Endothelial cell of umbilical vein (primary cell): ENCODE data around the gene ABCG4. TPM values are rescaled to one million over a fixed set of nuclear protein-coding genes. Genes with fewer than 3 reads are reported as not detected.

Source experiments
- BruUV-seq: library from RNA; stranded (reverse); fragments of 400-500 nt; replicated peaks from 2 replicates; lab custom pipeline; 2021; lab: Mats Ljungman, UMichigan
- CTCF ChIA-PET: fragments of 300-600, 350-600 bp; sonication (Branson Sonifier 250); formaldehyde crosslinking; loops from one replicate; lab custom pipeline; 2021; ENCODE audit warnings: antibody characterized with exemption, inconsistent platforms; lab: Charles Lee
- POLR2A ChIA-PET: fragments of 300-600, 350-600 bp; sonication (Branson Sonifier 250); formaldehyde crosslinking; loops from one replicate; lab custom pipeline; 2021; ENCODE audit warnings: antibody characterized with exemption, inconsistent platforms; lab: Charles Lee
- DNase-seq: peaks from one replicate; pipeline ENCODE4 v3.0.0-alpha.2; 2011; ENCODE audit warnings: low read depth, low spot score
- FAIRE-seq: peaks from 2 replicates; lab custom pipeline; 2011; peaks lifted over from hg19 to GRCh38; lab: Jason Lieb, UNC
- H2AFZ ChIP-seq: 2 replicates; pipeline ENCODE4 v1.6.0; 2012; ENCODE audit warnings: low read depth, low read length, control low read depth, inconsistent platforms
- H3K27ac ChIP-seq: 2 replicates; pipeline ENCODE4 v1.5.1; 2011; ENCODE audit warnings: low read depth, mild to moderate bottlenecking, control low read depth, low read length, moderate library complexity; ENCODE audit not compliant: insufficient read depth
- H3K27me3 ChIP-seq, 2 experiments: 2 replicates each; pipeline versions ENCODE4 v1.6.0 to v1.6.1; 2011; ENCODE audit warnings: low read length in 2 of 2, mixed read lengths in 1 of 2; ENCODE audit not compliant: control insufficient read depth in 2 of 2, insufficient read depth in 2 of 2
- H3K36me3 ChIP-seq, 2 experiments: 2 replicates in 1 of 2; 3 replicates in 1 of 2; pipeline ENCODE4 v1.5.1; 2011; ENCODE audit warnings: low read length in 2 of 2, mild to moderate bottlenecking in 1 of 2, moderate library complexity in 1 of 2; ENCODE audit not compliant: control insufficient read depth in 2 of 2, insufficient read depth in 2 of 2; ENCODE audit errors: extremely low read depth in 1 of 2
- H3K4me1 ChIP-seq: 3 replicates; pipeline ENCODE4 v1.5.1; 2011; ENCODE audit warnings: mild to moderate bottlenecking, low read length; ENCODE audit not compliant: control insufficient read depth, insufficient read depth; ENCODE audit errors: extremely low read depth
- H3K4me2 ChIP-seq: 2 replicates; pipeline ENCODE4 v1.6.1; 2011; ENCODE audit warnings: low read length, control low read depth, mixed read lengths; ENCODE audit not compliant: insufficient read depth
- H3K4me3 ChIP-seq, 3 experiments: fragments of 200-600 bp in 1 of 3; sonication (generic), shearing (Covaris generic) in 1 of 3; replicated peaks in 1 of 3; 2 replicates each; pipeline ENCODE4 v1.5.1; 2011 to 2016; ENCODE audit warnings: control low read depth in 3 of 3, low read length in 3 of 3, mild to moderate bottlenecking in 2 of 3, inconsistent platforms in 1 of 3, low read depth in 1 of 3, moderate library complexity in 1 of 3; ENCODE audit not compliant: insufficient read depth in 1 of 3
- H3K79me2 ChIP-seq: 2 replicates; pipeline ENCODE4 v1.6.0; 2012; ENCODE audit warnings: low read length, inconsistent platforms; ENCODE audit not compliant: control insufficient read depth, insufficient read depth
- H3K9ac ChIP-seq: replicated peaks from 2 replicates; pipeline ENCODE3; 2011; ENCODE audit warnings: low read length, control low read depth; ENCODE audit not compliant: insufficient read depth; ENCODE audit errors: extremely low read depth
- H3K9me1 ChIP-seq: replicated peaks from 3 replicates; pipeline ENCODE4 v1.6.0; 2011; ENCODE audit warnings: mild to moderate bottlenecking, low read length; ENCODE audit not compliant: control insufficient read depth, insufficient read depth; ENCODE audit errors: extremely low read depth
- H3K9me3 ChIP-seq: replicated peaks from 2 replicates; pipeline ENCODE4 v1.5.1; 2012; ENCODE audit warnings: low read length, inconsistent platforms; ENCODE audit not compliant: control insufficient read depth, insufficient read depth
- H4K20me1 ChIP-seq: replicated peaks from 2 replicates; pipeline ENCODE3; 2011; ENCODE audit warnings: mild to moderate bottlenecking, low read length; ENCODE audit not compliant: control insufficient read depth, insufficient read depth; ENCODE audit errors: extremely low read depth
- EZH2 ChIP-seq: IDR thresholded peaks from 2 replicates; pipeline ENCODE4 v1.6.1; 2012; ENCODE audit warnings: borderline replicate concordance, low read depth, mild to moderate bottlenecking, moderate library complexity, low read length, inconsistent platforms; ENCODE audit not compliant: severe bottlenecking
- FOS ChIP-seq: IDR thresholded peaks from 2 replicates; pipeline ENCODE4 v1.6.1; 2011; ENCODE audit warnings: mild to moderate bottlenecking, low read length, moderate library complexity, borderline replicate concordance; ENCODE audit not compliant: insufficient read depth
- GATA2 ChIP-seq: IDR thresholded peaks from 2 replicates; pipeline ENCODE4 v1.7.0; 2011; ENCODE audit warnings: low read depth, mild to moderate bottlenecking, moderate library complexity, mixed read lengths, low read length; ENCODE audit not compliant: insufficient read length, insufficient read depth
- JUN ChIP-seq: IDR thresholded peaks from 2 replicates; pipeline ENCODE4 v1.6.1; 2011; ENCODE audit warnings: borderline replicate concordance, low read depth; ENCODE audit not compliant: insufficient read length, insufficient read depth
- MYC ChIP-seq: IDR thresholded peaks from one replicate; pipeline ENCODE4 v1.6.1; 2011; ENCODE audit warnings: mild to moderate bottlenecking, low read depth, low read length
- POLR2A ChIP-seq: IDR thresholded peaks from 2 replicates; pipeline ENCODE4 v1.6.1; 2012; ENCODE audit warnings: low read depth, mild to moderate bottlenecking, control low read depth, low read length
- POLR2AphosphoS5 ChIP-seq: IDR thresholded peaks from 2 replicates; pipeline ENCODE4 v1.6.1; 2012; ENCODE audit warnings: low read depth, mild to moderate bottlenecking, control low read depth, low read length, moderate library complexity; ENCODE audit not compliant: insufficient read depth
- dilution Hi-C: fragments of 300-500 bp; cut with MboI; formaldehyde crosslinking; loops from one replicate; pipeline ENCODE4 v1.15.0; 2019; ENCODE audit warnings: low sequenced_read_pairs; ENCODE audit not compliant: extremely low pct_ligation_motif_present
- intact Hi-C: fragments of 100-400 bp; cut with micrococcal nuclease; formaldehyde crosslinking; loops from one replicate; pipeline ENCODE4 v1.10.0; 2022
- polyA plus RNA-seq, 4 experiments: library from polyadenylated mRNA; depleted of rRNA in 3 of 4; stranded (reverse) in 3 of 4; unstranded in 1 of 4; fragments of >200 nt; gene quantifications; 2 replicates each; pipeline versions ENCODE4 v1.2.1 to v1.2.3, GENCODE V29; 2011 to 2012; ENCODE audit warnings: missing spikeins in 1 of 4
- total RNA-seq: library from RNA; stranded (reverse); gene quantifications from 2 replicates; pipeline ENCODE4 v1.2.3, GENCODE V29; 2021
- TF ChIP-seq, protein P1 (sequence below): IDR thresholded peaks from 2 replicates; pipeline ENCODE4 v1.6.1; 2011; ENCODE audit not compliant: insufficient read depth, insufficient read length
- TF ChIP-seq, protein P2 (sequence below), 2 donors: IDR thresholded peaks; 1 replicate in 1 of 2; 2 replicates in 1 of 2; pipeline ENCODE4 v1.5.1; 2011; ENCODE audit warnings: low read length in 2 of 2, mild to moderate bottlenecking in 2 of 2, moderate library complexity in 2 of 2, control low read depth in 1 of 2, inconsistent platforms in 1 of 2, low read depth in 1 of 2; ENCODE audit not compliant: insufficient read depth in 1 of 2; ENCODE audit errors: extremely low read depth in 1 of 2

The ABCG4 gene
- total and polyA plus RNA-seq, 2 donors (not counting 3 experiments of a cell fraction or from before 2014, with no cell fraction given): 1.0 to 1.7 TPM

- ChIA-PET CTCF (interaction anchor here (1.2 to 2.1 kb wide), 2 partner anchors 15 to 157 kb away, joined by 3 to 8 read pairs; no protein-coding TSS in a partner anchor), POLR2A (interaction anchor here (0.7 kb wide), 1 partner anchor 14 kb away, joined by 4 read pairs; no protein-coding TSS in a partner anchor)
Observed at GRCh38 chr11:119180729-119181676, 32.2 kb downstream of the ABCG4 start.

More at GRCh38 chr11:119180729-119181676, 32.2 kb downstream of the ABCG4 start:
- Histone ChIP-seq H2AFZ (no peak overlapping the region), H3K36me3 (no peaks in the 10 kb centered on the region), H3K9me3 (no peaks in the 10 kb centered on the region), H3K4me3 (no peak overlapping the region), H3K4me1 (peaks cover 21% of the 10 kb centered on the region), H4K20me1 (no peaks in the 10 kb centered on the region), H3K27me3 (peaks cover 0 to 2% of the 10 kb centered on the region in 2 experiments), H3K4me2 (no peak overlapping the region), H3K9ac (no peak overlapping the region), H3K79me2 (no peaks in the 10 kb centered on the region), H3K9me1 (no peaks in the 10 kb centered on the region), H3K27ac (no peak overlapping the region)
- intact Hi-C loops (no loop called here), dilution Hi-C loops (no loop called here)
- BruUV-seq: no TSS peak
- DNase-seq (no peak), FAIRE-seq (peak; percentile 18)
- no peak for TF ChIP-seq POLR2AphosphoS5
- TF ChIP-seq GATA2: no peak
- TF ChIP-seq JUN: no peak
- TF ChIP-seq FOS: no peak
- no peak for TF ChIP-seq MYC
- no peak for TF ChIP-seq POLR2A
- TF ChIP-seq, protein P1, sequence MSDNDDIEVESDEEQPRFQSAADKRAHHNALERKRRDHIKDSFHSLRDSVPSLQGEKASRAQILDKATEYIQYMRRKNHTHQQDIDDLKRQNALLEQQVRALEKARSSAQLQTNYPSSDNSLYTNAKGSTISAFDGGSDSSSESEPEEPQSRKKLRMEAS: no peak
- no peak for TF ChIP-seq EZH2
- TF ChIP-seq, protein P2, sequence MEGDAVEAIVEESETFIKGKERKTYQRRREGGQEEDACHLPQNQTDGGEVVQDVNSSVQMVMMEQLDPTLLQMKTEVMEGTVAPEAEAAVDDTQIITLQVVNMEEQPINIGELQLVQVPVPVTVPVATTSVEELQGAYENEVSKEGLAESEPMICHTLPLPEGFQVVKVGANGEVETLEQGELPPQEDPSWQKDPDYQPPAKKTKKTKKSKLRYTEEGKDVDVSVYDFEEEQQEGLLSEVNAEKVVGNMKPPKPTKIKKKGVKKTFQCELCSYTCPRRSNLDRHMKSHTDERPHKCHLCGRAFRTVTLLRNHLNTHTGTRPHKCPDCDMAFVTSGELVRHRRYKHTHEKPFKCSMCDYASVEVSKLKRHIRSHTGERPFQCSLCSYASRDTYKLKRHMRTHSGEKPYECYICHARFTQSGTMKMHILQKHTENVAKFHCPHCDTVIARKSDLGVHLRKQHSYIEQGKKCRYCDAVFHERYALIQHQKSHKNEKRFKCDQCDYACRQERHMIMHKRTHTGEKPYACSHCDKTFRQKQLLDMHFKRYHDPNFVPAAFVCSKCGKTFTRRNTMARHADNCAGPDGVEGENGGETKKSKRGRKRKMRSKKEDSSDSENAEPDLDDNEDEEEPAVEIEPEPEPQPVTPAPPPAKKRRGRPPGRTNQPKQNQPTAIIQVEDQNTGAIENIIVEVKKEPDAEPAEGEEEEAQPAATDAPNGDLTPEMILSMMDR (IDR thresholded peaks at IDR 0.05; ENCODE audit: extremely low read depth in 1 of 2, insufficient read depth in 1 of 2, low read depth in 1 of 2, low read length in 2 of 2): no peak
